AG20443 (cell line): Measurements from ENCODE around the gene ASCC3.
"Not testable (repeated sequence)": the region's sequence is repeated elsewhere in the genome, so short reads cannot be mapped to it uniquely, and the experiment has no call there.

Source experiments
- DNase-seq: peaks from one replicate; pipeline ENCODE4 v3.0.0; 2012; ENCODE audit warnings: low spot score, mixed read lengths

Gene ASCC3

DNA sequence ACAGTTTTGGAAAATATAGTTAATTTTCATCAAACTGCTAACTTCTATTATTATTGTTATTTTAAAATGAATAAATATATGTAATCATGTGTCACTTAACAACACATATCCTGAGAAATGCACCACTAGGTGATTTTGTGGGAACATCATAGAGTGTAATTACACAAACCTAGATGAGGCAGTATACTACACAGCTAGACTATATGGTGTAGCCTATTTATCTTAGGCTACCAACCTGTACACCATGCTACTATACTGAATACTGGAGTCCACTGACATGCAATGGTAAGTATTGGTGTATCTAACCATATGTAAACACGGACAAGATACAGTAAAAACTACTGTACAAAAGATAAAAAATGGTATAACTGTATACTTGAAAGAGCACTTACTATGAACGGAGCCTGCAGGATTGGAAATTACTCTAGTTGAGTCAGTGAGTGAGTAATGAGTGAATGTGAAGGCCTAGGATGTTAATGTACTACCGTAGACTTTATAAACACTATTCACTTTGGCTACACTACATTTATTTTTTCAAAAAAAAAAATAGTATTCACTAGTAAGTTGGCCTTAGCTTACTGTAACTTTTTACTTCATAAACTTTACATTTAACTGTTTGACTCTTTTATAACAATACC lies 72.4 kb downstream of the ASCC3 start:
- DNase-seq: peak; percentile 6

DNA sequence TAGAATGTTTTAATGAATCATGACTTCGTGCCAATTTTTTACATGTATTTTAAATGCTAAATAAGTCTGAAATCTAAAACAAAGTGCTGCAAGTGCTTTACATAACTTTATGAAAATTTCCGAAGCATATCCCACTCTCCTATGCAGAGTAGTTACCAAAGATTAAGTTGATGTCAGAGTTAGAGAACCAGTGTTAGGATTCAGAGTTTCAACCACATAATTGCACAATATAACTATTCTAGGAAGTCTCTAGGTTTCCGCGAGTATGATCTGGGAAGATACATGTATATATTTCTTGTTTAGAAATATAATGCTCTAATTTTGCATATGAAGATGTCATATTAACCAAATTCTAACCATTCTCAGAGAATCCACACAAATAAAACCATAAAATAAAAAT lies 74.8 kb downstream of the ASCC3 start:
- no peak for DNase-seq

DNA sequence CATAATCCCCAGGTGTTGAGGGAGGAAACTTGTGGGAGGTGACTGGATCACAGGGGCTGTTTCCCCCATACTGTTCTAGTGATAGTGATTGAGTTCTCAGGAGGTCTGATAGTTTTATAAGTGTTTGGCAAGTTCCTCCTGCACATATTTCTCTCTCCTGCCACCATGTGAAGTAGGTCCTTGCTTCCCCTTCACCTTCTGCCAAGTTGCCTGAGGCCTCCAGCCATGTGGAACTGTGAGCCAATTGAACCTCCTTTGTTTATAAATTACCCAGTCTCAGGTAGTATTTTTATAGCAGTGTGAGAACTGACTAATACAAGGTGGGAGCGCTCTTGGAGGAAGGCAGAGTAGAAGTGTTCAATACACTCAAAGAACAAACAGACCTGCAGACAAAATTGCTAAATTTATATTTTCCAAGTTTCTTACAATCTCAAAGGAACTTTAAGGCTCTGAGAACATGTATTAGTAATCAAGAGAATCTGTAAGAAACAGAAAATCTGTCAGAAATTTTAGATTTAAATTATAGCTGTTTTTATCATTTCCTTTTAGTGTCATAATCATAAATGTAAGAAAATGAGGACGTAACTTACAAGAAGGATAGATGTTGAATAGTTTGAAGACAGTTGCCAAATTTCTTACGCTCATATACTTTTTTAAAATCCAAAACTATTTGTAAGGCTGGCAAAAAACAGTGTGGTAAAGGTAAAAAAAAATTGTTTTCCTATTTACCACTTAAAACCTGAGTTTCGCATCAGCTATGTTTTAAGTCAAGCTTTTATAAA lies 77.7 kb downstream of the ASCC3 start:
- DNase-seq: no peak

DNA sequence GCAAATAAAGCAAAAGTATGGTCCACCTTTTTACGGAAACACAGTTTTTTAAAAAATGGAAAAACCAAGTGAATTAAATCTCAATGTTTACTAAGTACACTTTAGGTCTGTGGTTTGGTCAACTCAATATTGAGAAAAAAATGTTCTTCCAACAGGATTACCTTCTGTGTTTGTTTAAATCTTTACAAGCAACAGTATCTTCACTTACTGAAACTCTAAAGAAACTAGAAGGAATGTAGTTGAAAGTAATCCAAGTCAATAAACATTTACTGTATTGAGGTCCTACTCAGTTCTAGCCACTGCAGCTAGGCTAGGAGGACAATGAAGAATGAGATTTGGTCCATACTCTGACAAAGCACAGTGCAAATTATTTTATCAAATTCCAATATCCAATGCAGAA lies 80.1 kb downstream of the ASCC3 start:
- DNase-seq: no peak

DNA sequence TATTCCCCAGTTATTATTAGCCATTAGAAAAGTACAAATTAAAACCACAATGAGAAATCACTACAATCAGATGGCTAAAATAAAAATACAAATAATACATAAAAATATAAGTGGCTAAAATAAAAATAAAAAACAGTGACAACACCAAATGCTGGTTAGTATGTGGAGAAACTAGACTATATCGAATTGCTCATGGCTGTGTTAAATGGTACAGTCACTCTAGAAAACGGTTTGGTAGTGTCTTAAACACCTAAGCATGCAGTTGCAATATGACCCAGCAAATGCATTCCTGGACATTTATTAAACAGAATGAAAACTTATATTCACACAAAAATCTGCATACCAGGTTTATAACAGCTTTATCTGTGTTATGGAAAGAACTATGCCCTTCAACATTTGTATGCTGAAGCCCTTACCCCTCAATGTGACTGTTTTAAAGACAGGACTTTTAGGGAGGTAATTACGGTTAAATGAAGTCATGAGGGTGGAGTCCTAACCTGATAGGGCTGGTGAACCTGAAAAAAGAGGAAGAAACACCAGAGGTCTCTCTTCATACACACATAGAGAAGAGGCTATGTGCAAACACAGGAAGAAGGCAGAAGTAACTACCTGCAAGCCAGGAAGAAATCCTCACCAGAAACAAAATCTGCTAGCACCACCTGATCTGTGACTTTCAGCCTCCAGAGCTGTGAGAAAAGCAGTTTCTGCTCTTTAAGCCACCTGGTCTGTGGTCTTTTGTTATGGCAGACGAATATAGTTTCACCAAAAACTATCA lies 84.9 kb downstream of the ASCC3 start:
- no peak for DNase-seq

DNA sequence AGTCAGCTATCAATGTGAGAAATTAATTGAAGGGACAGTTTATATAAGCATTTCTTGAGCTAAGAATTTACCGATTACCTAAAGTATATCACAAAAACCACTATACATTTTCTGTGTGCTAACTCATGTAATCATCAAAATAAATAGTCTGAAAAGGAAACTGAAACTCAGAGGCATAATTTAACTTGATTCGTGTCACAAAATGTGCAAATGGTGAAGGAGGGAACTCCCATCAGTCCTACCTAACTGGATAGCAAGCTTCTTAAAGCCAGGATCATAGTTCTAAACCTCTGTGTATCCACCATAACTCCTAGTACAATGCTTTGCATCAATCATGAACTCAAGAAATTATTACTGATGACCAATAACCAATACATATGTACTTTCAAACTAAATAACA lies 91.0 kb downstream of the ASCC3 start:
- DNase-seq: no peak

DNA sequence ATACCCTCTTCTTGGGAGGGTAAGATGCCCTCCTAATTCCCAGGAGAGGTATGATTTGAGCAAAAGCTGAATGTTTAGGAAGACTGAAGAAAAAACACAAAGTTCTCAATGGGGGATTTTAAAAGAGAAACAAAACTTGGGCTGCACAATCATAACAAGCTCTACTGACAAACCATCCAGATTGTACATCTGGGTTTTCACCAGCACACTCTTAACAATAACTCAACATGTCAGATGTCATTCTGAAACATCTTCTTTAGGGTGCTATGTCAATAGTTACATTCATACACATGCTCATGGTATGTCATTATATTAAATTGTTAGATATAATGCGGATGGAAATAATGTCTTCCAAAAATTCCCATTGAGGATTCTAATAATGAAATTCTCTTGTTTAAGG lies 95.1 kb downstream of the ASCC3 start:
- no peak for DNase-seq

DNA sequence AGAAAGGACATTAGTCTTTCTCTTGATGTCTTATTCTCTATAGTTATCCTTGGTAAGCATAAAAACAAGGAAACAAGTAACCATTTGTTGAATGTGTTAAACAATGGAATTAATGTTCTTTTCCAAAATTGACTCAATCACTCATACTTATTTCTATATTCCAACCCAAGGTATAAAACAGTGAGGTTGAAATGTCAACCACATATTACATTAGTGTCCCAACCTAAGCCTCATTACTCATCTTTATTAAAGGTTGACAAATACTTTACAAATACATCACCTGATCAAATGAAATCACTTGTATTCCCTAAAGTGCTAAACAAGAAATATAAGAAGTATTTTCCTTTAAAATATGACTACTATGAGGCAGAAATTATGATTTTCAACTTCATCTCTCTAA lies 100.5 kb downstream of the ASCC3 start:
- DNase-seq: no peak

DNA sequence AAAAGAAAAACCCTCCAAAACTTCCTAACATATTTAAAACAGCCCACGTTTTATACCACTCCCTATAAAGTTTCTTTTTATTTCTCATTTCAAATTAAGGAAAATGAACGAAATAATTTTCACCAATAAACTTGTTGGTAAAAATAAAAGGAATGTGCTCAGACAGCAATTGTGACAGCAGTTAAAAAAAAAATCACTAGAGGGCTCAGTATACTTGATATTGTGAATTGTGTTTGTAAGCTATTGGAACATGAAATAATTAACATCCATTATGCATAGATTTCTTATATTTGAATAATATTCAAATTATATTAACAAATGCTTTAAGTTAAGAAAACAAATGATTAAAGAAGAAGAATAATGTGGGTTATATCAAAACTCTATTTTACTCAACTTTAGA lies 105.5 kb downstream of the ASCC3 start:
- no peak for DNase-seq

DNA sequence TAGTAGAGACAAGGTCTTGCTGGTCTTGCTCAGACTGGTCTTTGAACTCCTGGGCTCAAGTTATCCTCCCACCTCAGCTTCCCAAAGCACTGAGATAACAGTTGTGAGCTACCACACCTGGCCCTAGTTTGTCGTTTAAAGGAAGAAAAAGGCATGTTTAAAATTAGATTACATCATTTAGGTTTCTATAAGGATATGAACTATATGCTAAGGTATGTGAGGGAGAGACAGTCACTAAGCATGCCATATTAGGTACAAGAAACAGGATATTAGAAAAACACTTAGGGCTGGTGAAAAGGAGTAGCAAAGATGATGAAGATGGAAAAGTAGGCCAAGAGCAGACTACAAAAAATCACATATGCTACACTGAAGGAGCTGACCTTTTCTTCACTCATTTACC lies 106.4 kb downstream of the ASCC3 start:
- DNase-seq: no peak

DNA sequence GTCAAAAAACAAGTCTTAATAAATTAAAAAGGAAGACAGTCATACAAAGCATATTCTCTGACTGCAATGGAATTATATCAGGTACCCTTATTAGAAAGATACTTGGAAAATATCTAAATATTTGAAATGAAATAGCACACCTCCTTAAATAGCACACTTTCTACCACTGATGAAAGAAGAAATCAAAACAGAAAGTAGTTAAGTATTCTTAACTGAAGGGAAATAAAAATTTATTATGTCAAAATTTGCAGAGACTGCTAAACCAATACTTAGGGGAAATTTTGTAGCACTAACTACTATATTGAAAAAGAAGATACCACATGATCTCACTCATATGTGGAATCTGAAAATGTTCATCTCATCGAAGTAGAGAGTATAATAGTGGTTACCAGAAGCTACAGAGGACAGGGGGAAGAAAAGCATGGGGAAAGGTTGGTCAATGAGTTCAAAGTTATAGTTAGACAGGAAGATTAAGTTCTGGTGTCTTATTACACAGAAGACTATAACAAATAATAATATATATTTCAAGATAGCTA lies 112.2 kb downstream of the ASCC3 start:
- DNase-seq: no peak

DNA sequence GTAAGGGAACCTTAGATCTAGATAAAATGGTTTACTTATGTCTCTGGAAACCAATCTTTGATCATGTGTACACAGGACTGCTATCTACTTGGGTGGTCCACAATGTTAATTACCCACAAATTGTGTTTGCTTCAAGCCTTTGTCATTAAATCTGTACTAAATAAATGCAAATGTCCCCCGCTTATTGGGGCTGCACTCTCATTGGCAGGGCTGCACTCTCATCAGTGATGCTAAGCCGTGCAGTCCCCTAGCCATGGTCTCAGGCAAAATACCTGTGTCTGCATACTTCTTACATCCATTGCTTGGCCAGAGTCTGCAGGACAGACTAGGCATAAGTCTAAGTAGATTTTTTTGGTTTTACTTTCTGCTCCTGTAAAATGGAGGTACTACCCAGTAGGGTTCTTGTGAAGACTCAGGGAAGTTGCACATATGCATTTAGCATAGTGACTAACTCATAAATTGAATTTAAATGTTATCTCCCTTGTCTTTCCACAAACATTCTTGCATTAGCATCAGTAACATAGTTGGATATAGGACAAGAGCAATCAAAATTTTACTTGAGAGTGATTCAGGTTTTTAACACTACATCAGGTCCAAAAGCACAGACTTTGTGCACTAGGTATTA lies 117.4 kb downstream of the ASCC3 start:
- DNase-seq: no peak

DNA sequence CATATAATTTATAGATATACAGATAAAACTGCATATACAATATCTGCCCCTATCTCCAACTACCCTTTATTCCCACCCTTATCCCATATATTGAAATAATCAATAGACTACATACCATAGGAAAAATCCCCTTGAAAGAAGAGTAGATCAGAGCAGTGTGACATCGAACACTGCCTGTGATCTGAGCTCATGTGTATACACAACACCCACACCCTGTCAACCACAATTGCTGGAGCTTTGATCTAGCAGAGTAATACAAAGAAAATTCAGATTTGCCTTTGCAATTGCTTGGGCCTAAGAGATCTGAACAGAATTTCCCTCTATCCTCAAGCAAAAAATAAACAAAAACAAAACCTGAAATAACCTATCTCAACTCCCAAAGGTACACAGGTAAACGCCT lies 119.3 kb downstream of the ASCC3 start:
- no peak for DNase-seq

DNA sequence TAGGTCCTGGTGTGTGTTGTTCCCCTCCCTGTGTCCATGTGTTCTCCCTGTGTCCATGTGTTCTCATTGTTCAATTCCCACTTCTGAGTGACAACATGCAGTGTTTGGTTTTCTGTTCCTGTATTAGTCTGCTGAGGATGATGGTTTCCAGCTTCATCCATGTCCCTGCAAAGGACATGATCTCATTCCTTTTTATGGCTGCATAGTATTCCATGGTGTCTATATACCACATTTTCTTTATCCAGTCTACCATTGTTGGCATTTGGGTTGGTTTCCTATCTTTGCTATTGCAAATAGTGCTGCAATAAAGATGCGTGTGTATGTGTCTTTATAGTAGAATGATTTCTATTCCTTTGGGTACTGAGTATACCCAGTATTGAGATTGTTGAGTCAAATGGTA lies 122.7 kb downstream of the ASCC3 start:
- not testable (repeated sequence) for DNase-seq

DNA sequence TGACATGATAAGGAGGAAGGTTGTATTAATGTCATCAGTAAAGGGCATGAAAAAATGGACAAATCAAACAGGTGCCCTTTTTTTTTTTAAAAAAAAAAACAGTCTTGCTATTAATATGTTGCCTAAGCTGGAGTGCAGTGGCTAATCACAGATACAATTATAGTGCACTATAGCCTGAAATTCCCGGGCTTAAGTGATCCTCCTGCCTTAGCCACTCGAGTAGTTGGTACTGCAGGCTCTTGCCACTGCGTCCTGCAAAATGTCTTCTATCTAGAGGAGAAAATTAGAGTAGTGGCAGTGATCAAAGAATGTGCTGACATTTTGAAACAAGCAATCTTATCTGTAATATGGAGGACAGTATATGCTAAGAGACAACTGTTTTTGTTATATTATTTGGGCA lies 127.7 kb downstream of the ASCC3 start:
- DNase-seq: no peak

DNA sequence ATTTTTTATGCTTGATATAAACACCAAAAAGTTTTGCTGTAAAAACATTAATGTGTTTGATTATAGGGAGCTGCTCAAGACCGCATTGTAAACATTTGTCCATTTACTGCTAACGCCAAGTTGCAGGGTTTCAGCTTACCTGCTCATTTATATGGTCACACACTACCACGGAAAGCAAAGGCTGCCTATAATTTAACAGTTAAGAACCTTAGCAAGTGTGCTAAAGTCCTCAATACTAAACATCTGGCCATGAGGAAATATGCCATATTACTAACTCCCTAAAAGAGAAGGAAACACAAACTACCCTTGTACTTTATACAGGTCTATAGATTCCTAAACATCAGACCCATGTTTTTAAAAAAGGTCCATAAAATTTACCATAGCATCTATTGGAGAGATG lies 129.5 kb downstream of the ASCC3 start:
- no peak for DNase-seq

DNA sequence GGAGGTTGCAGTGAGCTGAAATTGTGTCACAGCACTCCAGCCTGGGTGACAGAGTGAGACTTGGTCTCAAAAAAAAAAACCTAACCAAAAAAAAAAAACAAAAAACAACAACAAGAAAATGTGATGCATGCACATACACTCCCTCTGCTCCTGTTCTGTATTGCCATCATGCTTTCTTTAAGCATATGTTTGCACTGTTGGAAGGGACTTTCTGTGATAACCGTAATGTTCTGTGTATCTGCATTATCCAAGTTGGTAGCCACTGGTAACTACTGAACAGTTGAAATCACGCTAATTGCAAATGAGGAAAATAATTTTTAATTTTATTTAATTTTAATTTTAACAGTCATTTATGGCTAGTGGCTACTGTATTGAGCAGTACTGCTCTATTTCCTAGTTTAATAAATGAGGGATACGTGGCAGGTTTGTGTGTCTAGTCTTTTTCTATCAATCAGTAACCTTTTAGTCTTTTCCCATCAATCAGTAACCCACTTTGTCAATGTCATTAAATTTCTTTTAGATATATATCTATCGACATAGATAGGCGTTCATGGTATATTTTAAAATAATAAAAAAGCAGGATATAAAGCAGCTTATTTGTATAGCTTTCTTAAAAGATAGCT lies 135.6 kb downstream of the ASCC3 start:
- DNase-seq: no peak

DNA sequence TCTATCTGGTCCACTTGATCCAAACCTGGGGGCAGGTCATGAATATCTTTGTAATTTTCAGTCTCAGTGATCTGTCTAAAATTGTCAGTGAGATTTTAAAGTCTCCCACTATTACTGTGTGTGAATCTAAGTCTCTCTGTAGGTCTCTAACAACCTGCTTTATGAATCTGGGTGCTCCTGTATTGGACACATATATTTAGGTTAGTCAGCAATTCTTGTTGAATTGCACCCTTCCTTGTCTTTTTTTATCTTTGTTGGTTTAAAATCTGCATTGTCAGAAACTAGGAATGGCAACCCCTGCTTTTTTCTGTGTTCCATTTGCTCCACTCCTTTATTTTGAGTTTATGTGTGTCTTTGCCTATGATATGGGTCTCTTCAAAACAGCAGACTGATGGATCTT lies 140.7 kb downstream of the ASCC3 start:
- DNase-seq: no peak

DNA sequence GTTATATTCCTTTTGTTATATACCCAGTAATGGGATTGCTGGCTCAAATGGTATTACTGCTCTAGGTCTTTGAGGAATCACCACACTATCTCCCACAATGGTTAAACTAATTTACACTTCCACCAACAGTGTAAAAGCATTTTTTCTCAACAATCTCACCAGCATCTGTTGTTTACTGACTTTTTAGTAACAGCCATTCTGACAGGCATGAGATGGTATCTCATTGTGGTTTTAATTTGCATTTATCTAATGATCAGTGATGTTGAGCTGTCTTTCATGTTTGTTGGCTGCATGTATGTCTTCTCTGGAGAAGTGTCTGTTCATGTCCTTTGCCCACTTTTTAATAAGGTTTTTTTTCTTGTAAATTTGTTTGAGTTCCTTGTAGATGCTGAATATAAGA lies 143.4 kb downstream of the ASCC3 start:
- not testable (repeated sequence) for DNase-seq

DNA sequence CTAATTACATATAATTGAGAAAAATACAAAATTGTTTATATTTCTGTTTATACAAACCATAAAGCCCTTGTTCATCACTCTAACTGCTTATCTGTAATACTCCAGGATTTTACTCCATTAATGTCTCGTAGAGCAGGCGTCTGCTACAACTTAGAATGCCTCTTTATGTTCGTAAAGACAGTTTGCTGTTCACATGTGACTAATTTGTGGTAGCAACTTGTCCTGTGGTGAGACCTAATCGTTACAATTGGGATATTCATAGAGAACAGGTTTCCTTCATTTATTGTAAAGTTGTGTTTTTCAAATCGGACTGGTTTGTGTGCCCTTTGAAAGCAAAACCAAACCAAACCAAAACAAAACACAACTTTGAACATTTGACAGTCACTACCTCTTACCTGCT lies 149.7 kb downstream of the ASCC3 start:
- DNase-seq: no peak

DNA sequence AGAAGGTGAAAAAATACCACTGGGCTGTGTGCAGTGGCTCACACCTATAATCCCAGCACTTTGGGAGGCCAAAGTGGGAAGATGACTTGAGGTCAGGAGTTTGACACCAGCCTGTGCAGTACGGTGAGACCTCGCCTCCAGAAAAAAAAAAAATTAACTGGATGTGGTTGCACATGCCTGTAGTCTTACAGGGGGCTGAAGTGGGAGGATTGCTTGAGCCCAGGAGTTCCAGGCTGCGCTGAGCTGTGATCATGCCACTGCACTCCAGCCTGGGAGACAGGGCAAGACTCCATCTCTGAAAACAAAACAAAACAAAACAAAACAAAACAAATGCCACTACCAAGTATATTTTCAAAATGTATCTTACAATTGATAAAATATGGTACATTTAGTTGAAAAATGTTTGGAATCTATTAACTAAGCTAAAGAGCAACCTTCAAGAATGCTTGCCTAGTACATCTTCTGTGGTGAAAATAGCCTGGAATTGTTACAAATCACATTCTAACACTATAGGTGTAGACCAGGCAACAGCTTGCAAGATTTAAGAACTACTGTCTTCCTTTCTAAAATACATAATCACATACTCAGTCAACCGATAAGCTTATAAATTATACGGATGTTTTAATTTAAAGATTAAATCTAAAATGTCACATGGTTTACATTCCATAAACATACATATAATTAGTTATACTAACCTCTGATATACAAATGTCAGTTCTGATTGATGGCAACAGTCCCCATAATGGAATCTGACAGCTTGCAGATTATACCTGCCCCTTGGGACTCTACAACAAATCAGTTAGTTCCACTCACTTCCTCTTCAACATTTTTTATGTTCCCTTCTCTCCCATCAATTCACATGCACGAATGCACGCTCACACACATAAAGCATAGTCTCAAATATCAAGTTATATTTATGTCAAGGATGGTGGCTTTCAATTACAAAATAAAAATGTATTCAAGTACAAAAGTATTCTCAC lies 150.8 kb downstream of the ASCC3 start:
- no peak for DNase-seq
